Measurements from ENCODE around the gene KIF1B. TPM values are rescaled to one million over a fixed set of nuclear protein-coding genes. Genes with fewer than 3 reads are reported as not detected.

The KIF1B gene
- total and polyA plus RNA-seq, 2 experiments from 2014 or later: 21.5 to 68.4 TPM

DNA sequence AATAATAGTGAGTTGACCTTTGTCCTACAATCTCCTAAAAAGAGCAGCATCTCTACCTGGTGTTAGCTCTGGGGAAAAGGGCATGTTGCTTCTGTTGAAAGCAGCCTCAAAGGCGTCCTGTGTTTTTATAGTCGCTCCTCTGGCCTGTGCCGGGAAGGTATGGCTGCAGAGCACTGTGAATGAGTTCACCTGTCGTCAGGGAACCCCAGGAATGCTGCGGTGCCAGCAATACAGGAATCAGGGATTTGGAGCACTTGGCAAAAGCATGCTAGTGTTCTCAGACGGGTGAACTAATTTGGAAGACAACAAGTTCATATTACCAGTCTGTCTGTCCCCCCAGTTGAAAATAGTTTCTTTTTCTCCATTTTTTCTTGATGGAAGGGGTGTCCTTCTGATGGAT, 128.2 kb downstream of the KIF1B start:
- Histone ChIP-seq H3K4me1 (ENCODE audit: insufficient read depth) (0 out of 2 replicates have a peak, but pooled peaks cover 3% of the 10 kb centered on the region), H3K27me3 (ENCODE audit: insufficient read depth) (no peaks in the 10 kb centered on the region), H3K27ac (ENCODE audit: low read depth) (peak overlapping the region; percentile 36), H3K36me3 (ENCODE audit: insufficient read depth) (peaks cover 24% of the 10 kb centered on the region), H3K4me2 (no peak overlapping the region), H3K79me2 (replicated peaks; ENCODE audit: insufficient read depth) (no peaks in the 10 kb centered on the region), H3K9me2 (ENCODE audit: insufficient read depth) (no peaks in the 10 kb centered on the region), H4K20me1 (replicated peaks; ENCODE audit: insufficient read depth) (no peaks in the 10 kb centered on the region), H2AFZ (no peak overlapping the region), H3K4me3 (no peak overlapping the region), H3F3A (replicated peaks; ENCODE audit: low read depth) (peaks cover 3% of the 10 kb centered on the region; the same call in 1 of the 2 replicates)
- H3K27me3 Mint-ChIP-seq (ENCODE audit: insufficient read depth, low read depth, poor library complexity): no peaks in the 10 kb centered on the region
- TF ChIP-seq EZH2phosphoT487 (IDR thresholded peaks at IDR 0.05; ENCODE audit: unreplicated experiment) (no peak), ZNF462 (CRISPR knock-in tag; IDR thresholded peaks at IDR 0.05) (no peak), STAT1 (IDR thresholded peaks at IDR 0.05; ENCODE audit: unreplicated experiment) (no peak), ZNF114 (CRISPR knock-in tag; IDR thresholded peaks at IDR 0.05) (no peak)
- no peak overlapping the region for H3K4me3 Mint-ChIP-seq
- no peaks in the 10 kb centered on the region for H3K9me3 Mint-ChIP-seq
- peaks cover 41% of the 10 kb centered on the region for H3K36me3 Mint-ChIP-seq (ENCODE audit: low read depth)
- peak overlapping the region; percentile 22; the same call in 1 of the 2 replicates for H3K27ac Mint-ChIP-seq
- no peak for ATAC-seq
- H3K4me1 Mint-ChIP-seq: peaks cover 11% of the 10 kb centered on the region
- no peak for DNase-seq (ENCODE audit: low spot score)

DNA sequence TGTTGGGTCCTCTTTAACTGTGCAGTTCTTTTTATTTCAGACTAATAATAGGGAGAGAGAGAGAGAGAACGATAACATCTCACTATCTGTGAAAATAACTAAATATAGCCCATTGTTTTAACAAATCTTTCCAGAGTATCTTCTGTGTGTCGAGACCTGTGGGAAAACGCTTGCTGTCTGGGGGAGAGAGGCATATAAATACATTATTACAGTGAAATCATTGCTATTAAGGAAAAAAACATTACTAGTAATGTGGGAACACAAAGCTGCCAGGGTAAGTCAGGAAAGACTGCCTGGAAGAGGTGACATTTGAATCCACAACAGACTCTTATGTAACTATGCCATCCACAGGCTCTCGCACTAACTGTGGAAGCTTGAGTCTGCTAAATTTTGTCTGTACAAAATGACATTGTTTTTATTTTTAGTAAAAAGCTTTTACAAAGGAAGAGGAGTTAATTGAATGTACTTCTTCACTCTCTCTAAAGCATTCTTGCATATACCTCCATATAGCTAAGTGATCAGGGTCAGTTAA, 128.7 kb downstream of the KIF1B start:
- peak overlapping the region; percentile 36; the same call in 1 of the 2 replicates for H3K27ac ChIP-seq (ENCODE audit: low read depth)
- no peaks in the 10 kb centered on the region for H3K79me2 ChIP-seq (replicated peaks; ENCODE audit: insufficient read depth)
- H3K9me2 ChIP-seq (ENCODE audit: insufficient read depth): no peaks in the 10 kb centered on the region
- ATAC-seq: no peak
- no peak overlapping the region for H3K4me2 ChIP-seq
- Mint-ChIP-seq H3K36me3 (ENCODE audit: low read depth) (peaks cover 44% of the 10 kb centered on the region), H3K4me3 (no peak overlapping the region), H3K9me3 (no peaks in the 10 kb centered on the region), H3K27ac (no peak overlapping the region; the same call in 1 of the 2 replicates), H3K4me1 (peaks cover 15% of the 10 kb centered on the region), H3K27me3 (ENCODE audit: insufficient read depth, low read depth, poor library complexity) (no peaks in the 10 kb centered on the region)
- H3F3A ChIP-seq (replicated peaks; ENCODE audit: low read depth): peaks cover 3% of the 10 kb centered on the region; the same call in 1 of the 2 replicates
- peaks cover 24% of the 10 kb centered on the region for H3K36me3 ChIP-seq (ENCODE audit: insufficient read depth)
- no peak overlapping the region for H2AFZ ChIP-seq
- no peaks in the 10 kb centered on the region for H4K20me1 ChIP-seq (replicated peaks; ENCODE audit: insufficient read depth)
- H3K27me3 ChIP-seq (ENCODE audit: insufficient read depth): no peaks in the 10 kb centered on the region
- 0 out of 2 replicates have a peak, but pooled peaks cover 3% of the 10 kb centered on the region for H3K4me1 ChIP-seq (ENCODE audit: insufficient read depth)
- no peak overlapping the region for H3K4me3 ChIP-seq
- DNase-seq (ENCODE audit: low spot score): no peak
- TF ChIP-seq CREB1 (CRISPR knock-in tag; IDR thresholded peaks at IDR 0.05; ENCODE audit: low read depth): no peak
- TF ChIP-seq ZNF114 (CRISPR knock-in tag; IDR thresholded peaks at IDR 0.05): no peak
- no peak for TF ChIP-seq NANOG (IDR thresholded peaks at IDR 0.05; ENCODE audit: borderline replicate concordance)
- no peak for TF ChIP-seq STAT1 (IDR thresholded peaks at IDR 0.05; ENCODE audit: unreplicated experiment)
- no peak for TF ChIP-seq EZH2 (IDR thresholded peaks at IDR 0.05; ENCODE audit: low read depth, unreplicated experiment)
- no peak for TF ChIP-seq EZH2phosphoT487 (IDR thresholded peaks at IDR 0.05; ENCODE audit: unreplicated experiment)
- TF ChIP-seq, protein P1, sequence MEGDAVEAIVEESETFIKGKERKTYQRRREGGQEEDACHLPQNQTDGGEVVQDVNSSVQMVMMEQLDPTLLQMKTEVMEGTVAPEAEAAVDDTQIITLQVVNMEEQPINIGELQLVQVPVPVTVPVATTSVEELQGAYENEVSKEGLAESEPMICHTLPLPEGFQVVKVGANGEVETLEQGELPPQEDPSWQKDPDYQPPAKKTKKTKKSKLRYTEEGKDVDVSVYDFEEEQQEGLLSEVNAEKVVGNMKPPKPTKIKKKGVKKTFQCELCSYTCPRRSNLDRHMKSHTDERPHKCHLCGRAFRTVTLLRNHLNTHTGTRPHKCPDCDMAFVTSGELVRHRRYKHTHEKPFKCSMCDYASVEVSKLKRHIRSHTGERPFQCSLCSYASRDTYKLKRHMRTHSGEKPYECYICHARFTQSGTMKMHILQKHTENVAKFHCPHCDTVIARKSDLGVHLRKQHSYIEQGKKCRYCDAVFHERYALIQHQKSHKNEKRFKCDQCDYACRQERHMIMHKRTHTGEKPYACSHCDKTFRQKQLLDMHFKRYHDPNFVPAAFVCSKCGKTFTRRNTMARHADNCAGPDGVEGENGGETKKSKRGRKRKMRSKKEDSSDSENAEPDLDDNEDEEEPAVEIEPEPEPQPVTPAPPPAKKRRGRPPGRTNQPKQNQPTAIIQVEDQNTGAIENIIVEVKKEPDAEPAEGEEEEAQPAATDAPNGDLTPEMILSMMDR (conservative IDR thresholded peaks at IDR 0.05; ENCODE audit: low read depth in 2 of 2): no peak
- TF ChIP-seq REST (IDR thresholded peaks at IDR 0.05; ENCODE audit: unreplicated experiment): no peak
